HEK293T (cell line): ENCODE data around the gene SCRN2.

ENCODE experiments used
- ARNT ChIP-seq: fragments of 450-650 bp; IDR thresholded peaks from 2 replicates; pipeline ENCODE4 v1.6.1; 2017; ENCODE audit warnings: mild to moderate bottlenecking
- BHLHE40 ChIP-seq: fragments of 450-650 bp; IDR thresholded peaks from 2 replicates; pipeline ENCODE4 v1.6.1; 2016; ENCODE audit warnings: mild to moderate bottlenecking, moderate library complexity, borderline replicate concordance
- CTBP1 ChIP-seq: fragments of 450-650 bp; IDR thresholded peaks from 2 replicates; pipeline ENCODE4 v1.6.1; 2016; ENCODE audit warnings: borderline replicate concordance
- ELF4 ChIP-seq: fragments of 450-650 bp; IDR thresholded peaks from 2 replicates; pipeline ENCODE4 v1.6.1; 2017; ENCODE audit warnings: antibody characterized with exemption
- FOXA1 ChIP-seq: fragments of 450-650 bp; IDR thresholded peaks from 2 replicates; pipeline ENCODE4 v1.6.1; 2016; ENCODE audit warnings: mild to moderate bottlenecking
- FOXK2 ChIP-seq: fragments of 450-650 bp; IDR thresholded peaks from 2 replicates; pipeline ENCODE4 v1.6.1; 2016; ENCODE audit warnings: mild to moderate bottlenecking
- FOXM1 ChIP-seq: fragments of 450-650 bp; IDR thresholded peaks from 2 replicates; pipeline ENCODE4 v1.6.1; 2017; ENCODE audit warnings: mild to moderate bottlenecking, borderline replicate concordance
- HDGF ChIP-seq: fragments of 450-650 bp; IDR thresholded peaks from 2 replicates; pipeline ENCODE4 v1.6.1; 2017; ENCODE audit warnings: antibody characterized with exemption, borderline replicate concordance
- LEF1 ChIP-seq: fragments of 450-650 bp; IDR thresholded peaks from 2 replicates; pipeline ENCODE4 v1.6.1; 2017; ENCODE audit warnings: mild to moderate bottlenecking, borderline replicate concordance
- NFRKB ChIP-seq: fragments of 450-650 bp; IDR thresholded peaks from 2 replicates; pipeline ENCODE4 v1.6.1; 2016; ENCODE audit warnings: mild to moderate bottlenecking, moderate library complexity
- SP1 ChIP-seq: fragments of 450-650 bp; IDR thresholded peaks from 2 replicates; pipeline ENCODE4 v1.6.1; 2017
- TARDBP ChIP-seq: fragments of 450-650 bp; IDR thresholded peaks from 2 replicates; pipeline ENCODE4 v1.6.1; 2016
- ZNF384 ChIP-seq: fragments of 450-650 bp; IDR thresholded peaks from 2 replicates; pipeline ENCODE4 v1.6.1; 2016

GRCh38 chr17:47882695-47883588, 41.9 kb upstream of the SCRN2 start:
- TF ChIP-seq NFRKB (no peak), ARNT (no peak), LEF1 (no peak), FOXK2 (no peak), CTBP1 (no peak), HDGF (no peak), SP1 (no peak), ELF4 (no peak), FOXM1 (no peak), BHLHE40 (no peak), FOXA1 (no peak), ZNF384 (no peak), TARDBP (no peak)
